Effector memory CD4-positive, alpha-beta T cell (primary cell): Measurements from ENCODE around the gene MRPS11.

Experiments used
- DNase-seq, 3 donors: peaks; one replicate each; pipeline ENCODE4 v3.0.0-alpha.2; 2020
- H3K27ac ChIP-seq: 2 replicates; pipeline ENCODE4 v1.7.0; 2013; ENCODE audit warnings: mild to moderate bottlenecking, low read length, moderate library complexity; ENCODE audit not compliant: insufficient read depth, poor library complexity, severe bottlenecking
- H3K27me3 ChIP-seq: replicated peaks from 2 replicates; pipeline ENCODE4 v1.7.0; 2013; ENCODE audit warnings: mild to moderate bottlenecking, low read length; ENCODE audit not compliant: insufficient read depth, control insufficient read depth, poor library complexity, severe bottlenecking
- H3K36me3 ChIP-seq: 2 replicates; pipeline ENCODE4 v1.7.0; 2013; ENCODE audit warnings: mild to moderate bottlenecking, low read length, moderate library complexity; ENCODE audit not compliant: control insufficient read depth, insufficient read depth
- H3K4me1 ChIP-seq: 2 replicates; pipeline ENCODE4 v1.7.0; 2013; ENCODE audit warnings: low read length, mild to moderate bottlenecking; ENCODE audit not compliant: control insufficient read depth, insufficient read depth, poor library complexity, severe bottlenecking
- H3K4me3 ChIP-seq: 2 replicates; pipeline ENCODE4 v1.7.0; 2013; ENCODE audit warnings: low read length, low read depth, mild to moderate bottlenecking; ENCODE audit not compliant: insufficient read depth, poor library complexity, severe bottlenecking
- H3K9me3 ChIP-seq: 2 replicates; pipeline ENCODE4 v1.7.0; 2013; ENCODE audit warnings: mild to moderate bottlenecking, low read length, moderate library complexity; ENCODE audit not compliant: control insufficient read depth

MRPS11 gene

GRCh38 chr15:88529021-88529630 lies 61.6 kb downstream of the MRPS11 start:
- Histone ChIP-seq H3K4me3 (no peak overlapping the region), H3K4me1 (no peaks in the 10 kb centered on the region), H3K36me3 (peaks cover 23% of the 10 kb centered on the region), H3K27me3 (no peaks in the 10 kb centered on the region), H3K9me3 (no peaks in the 10 kb centered on the region), H3K27ac (no peak overlapping the region)
- DNase-seq = no peak
